ENCODE data around the gene LMAN1L.

Gene LMAN1L

DNA sequence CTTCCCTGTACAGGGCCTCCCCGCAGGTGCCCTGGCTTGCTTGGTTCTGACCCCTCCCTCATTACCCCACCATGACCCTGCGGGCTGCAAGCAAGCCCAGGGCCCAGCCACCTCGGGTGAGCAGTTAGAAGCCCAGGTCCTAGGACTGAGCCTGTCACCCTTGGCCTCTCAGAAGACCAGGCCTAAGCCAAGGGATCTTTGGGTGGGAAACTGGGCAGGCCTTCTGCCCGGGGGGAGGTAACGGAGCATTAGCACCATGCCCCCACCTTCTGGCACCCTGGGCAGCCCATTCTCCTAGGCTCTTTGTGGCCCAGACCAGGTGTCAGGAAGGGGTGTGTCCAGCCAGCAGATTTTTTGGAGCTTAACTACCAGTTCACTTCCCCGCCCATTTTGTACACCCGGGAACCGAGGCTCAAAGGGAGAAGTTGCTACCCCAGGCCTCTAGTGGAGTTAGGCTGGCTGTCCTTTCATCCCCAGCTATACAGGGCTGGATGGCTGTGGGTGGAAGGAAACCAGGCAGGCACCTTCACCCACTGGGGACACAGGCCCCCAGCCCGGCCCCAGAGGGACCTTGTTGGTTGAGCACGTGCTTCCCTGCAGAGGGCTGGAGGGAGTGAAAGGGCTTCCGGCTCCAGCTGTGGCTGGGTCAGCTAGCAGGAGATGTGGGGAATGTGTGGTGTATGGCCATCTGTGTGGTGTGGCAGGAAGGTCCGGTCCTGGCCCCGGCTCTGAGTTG is 29.4 kb upstream of the LMAN1L start:
- H4K20me1 ChIP-seq (ENCODE audit: low read depth, low read length), result no peaks in the 10 kb centered on the region
- H3K36me3 ChIP-seq (ENCODE audit: low read length), result no peaks in the 10 kb centered on the region
- H3K9me2 ChIP-seq (replicated peaks; ENCODE audit: insufficient read depth, low read length), result no peaks in the 10 kb centered on the region
- peak overlapping the region; percentile 99 for H3K9ac ChIP-seq (ENCODE audit: low read length)
- peak overlapping the region; percentile 73 for H3K4me2 ChIP-seq (ENCODE audit: low read depth, low read length, poor library complexity, severe bottlenecking)
- peaks cover 87% of the 10 kb centered on the region for H3F3A ChIP-seq (ENCODE audit: insufficient read depth)
- H2AFZ ChIP-seq (ENCODE audit: low read depth, low read length, severe bottlenecking), result no peak overlapping the region
- TF ChIP-seq, protein P1, sequence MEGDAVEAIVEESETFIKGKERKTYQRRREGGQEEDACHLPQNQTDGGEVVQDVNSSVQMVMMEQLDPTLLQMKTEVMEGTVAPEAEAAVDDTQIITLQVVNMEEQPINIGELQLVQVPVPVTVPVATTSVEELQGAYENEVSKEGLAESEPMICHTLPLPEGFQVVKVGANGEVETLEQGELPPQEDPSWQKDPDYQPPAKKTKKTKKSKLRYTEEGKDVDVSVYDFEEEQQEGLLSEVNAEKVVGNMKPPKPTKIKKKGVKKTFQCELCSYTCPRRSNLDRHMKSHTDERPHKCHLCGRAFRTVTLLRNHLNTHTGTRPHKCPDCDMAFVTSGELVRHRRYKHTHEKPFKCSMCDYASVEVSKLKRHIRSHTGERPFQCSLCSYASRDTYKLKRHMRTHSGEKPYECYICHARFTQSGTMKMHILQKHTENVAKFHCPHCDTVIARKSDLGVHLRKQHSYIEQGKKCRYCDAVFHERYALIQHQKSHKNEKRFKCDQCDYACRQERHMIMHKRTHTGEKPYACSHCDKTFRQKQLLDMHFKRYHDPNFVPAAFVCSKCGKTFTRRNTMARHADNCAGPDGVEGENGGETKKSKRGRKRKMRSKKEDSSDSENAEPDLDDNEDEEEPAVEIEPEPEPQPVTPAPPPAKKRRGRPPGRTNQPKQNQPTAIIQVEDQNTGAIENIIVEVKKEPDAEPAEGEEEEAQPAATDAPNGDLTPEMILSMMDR (IDR thresholded peaks at IDR 0.05; ENCODE audit: insufficient read depth, low read length, poor library complexity, severe bottlenecking), result no peak
- TF ChIP-seq EZH2phosphoT487 (conservative IDR thresholded peaks at IDR 0.05; ENCODE audit: low read length), result no peak
- peak overlapping the region; percentile 96 for H3K27ac ChIP-seq (ENCODE audit: low read depth, low read length)
- no peaks in the 10 kb centered on the region for H3K27me3 ChIP-seq (ENCODE audit: low read length)
- no peaks in the 10 kb centered on the region for H3K9me3 ChIP-seq (ENCODE audit: insufficient read depth, low read length)
- peaks cover 67% of the 10 kb centered on the region for H3K79me2 ChIP-seq (ENCODE audit: insufficient read depth, low read length)
- H3K4me3 ChIP-seq (ENCODE audit: insufficient read depth, low read length, poor library complexity, severe bottlenecking), result peak overlapping the region; percentile 94

GRCh38 chr15:74783808-74784175 is 28.8 kb upstream of the LMAN1L start:
- H2AFZ ChIP-seq (ENCODE audit: low read depth, low read length, severe bottlenecking), result no peak overlapping the region
- TF ChIP-seq, protein P1 (IDR thresholded peaks at IDR 0.05; ENCODE audit: insufficient read depth, low read length, poor library complexity, severe bottlenecking), result no peak
- TF ChIP-seq EZH2phosphoT487 (conservative IDR thresholded peaks at IDR 0.05; ENCODE audit: low read length), result no peak
- no peaks in the 10 kb centered on the region for H3K9me2 ChIP-seq (replicated peaks; ENCODE audit: insufficient read depth, low read length)
- peaks cover 67% of the 10 kb centered on the region for H3K79me2 ChIP-seq (ENCODE audit: insufficient read depth, low read length)
- no peaks in the 10 kb centered on the region for H4K20me1 ChIP-seq (ENCODE audit: low read depth, low read length)
- H3K9ac ChIP-seq (ENCODE audit: low read length), result peak overlapping the region; percentile 99
- H3K4me3 ChIP-seq (ENCODE audit: insufficient read depth, low read length, poor library complexity, severe bottlenecking), result peak overlapping the region; percentile 94
- peak overlapping the region; percentile 96 for H3K27ac ChIP-seq (ENCODE audit: low read depth, low read length)
- peak overlapping the region; percentile 73 for H3K4me2 ChIP-seq (ENCODE audit: low read depth, low read length, poor library complexity, severe bottlenecking)
- no peaks in the 10 kb centered on the region for H3K27me3 ChIP-seq (ENCODE audit: low read length)
- peaks cover 87% of the 10 kb centered on the region for H3F3A ChIP-seq (ENCODE audit: insufficient read depth)
- H3K9me3 ChIP-seq (ENCODE audit: insufficient read depth, low read length), result no peaks in the 10 kb centered on the region
- H3K36me3 ChIP-seq (ENCODE audit: low read length), result no peaks in the 10 kb centered on the region

DNA sequence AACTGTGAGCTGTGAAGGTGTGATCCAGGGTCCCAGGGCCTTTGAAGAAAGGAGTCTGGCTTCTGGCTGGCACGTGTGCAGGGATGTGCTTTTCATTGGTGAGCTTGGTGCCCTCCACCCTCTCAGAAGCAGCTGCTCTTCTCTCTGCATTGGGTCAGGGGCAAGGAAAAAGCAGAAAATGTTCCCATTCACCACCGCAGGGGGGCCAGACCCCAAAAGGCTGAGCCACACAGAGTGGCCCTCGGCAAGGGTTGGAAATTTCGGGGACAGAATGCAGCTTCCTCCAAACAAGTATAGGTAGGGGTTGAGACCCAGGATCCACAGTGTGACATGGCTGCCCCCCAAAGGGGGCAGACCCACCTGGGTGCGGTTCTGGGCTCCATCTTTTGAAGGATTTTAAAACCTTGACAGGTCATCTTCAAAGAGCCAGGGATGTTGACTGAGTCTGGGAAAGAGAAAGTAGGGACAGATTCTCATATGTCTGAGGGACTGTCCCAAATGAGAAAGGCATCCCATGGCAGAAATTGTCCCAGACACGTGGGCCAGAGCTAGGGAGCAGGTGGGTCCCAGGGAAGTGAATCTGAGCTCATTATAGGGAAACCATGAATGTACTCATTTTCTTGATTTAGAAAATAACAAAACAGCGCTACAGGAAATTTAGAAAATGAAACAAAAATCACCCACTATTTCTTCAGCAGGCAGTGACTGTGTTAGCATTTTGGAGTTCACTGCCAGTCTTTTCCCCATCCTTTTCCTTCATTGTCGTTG is 28.0 kb upstream of the LMAN1L start:
- H3F3A ChIP-seq (ENCODE audit: insufficient read depth), result peaks cover 87% of the 10 kb centered on the region
- no peak overlapping the region for H2AFZ ChIP-seq (ENCODE audit: low read depth, low read length, severe bottlenecking)
- no peaks in the 10 kb centered on the region for H3K36me3 ChIP-seq (ENCODE audit: low read length)
- no peaks in the 10 kb centered on the region for H4K20me1 ChIP-seq (ENCODE audit: low read depth, low read length)
- no peak for TF ChIP-seq EZH2phosphoT487 (conservative IDR thresholded peaks at IDR 0.05; ENCODE audit: low read length)
- TF ChIP-seq, protein P1 (IDR thresholded peaks at IDR 0.05; ENCODE audit: insufficient read depth, low read length, poor library complexity, severe bottlenecking), result no peak
- peak overlapping the region; percentile 99 for H3K9ac ChIP-seq (ENCODE audit: low read length)
- no peaks in the 10 kb centered on the region for H3K9me2 ChIP-seq (replicated peaks; ENCODE audit: insufficient read depth, low read length)
- H3K9me3 ChIP-seq (ENCODE audit: insufficient read depth, low read length), result no peaks in the 10 kb centered on the region
- H3K4me2 ChIP-seq (ENCODE audit: low read depth, low read length, poor library complexity, severe bottlenecking), result peak overlapping the region; percentile 73
- peak overlapping the region; percentile 94 for H3K4me3 ChIP-seq (ENCODE audit: insufficient read depth, low read length, poor library complexity, severe bottlenecking)
- no peaks in the 10 kb centered on the region for H3K27me3 ChIP-seq (ENCODE audit: low read length)
- peaks cover 75% of the 10 kb centered on the region for H3K79me2 ChIP-seq (ENCODE audit: insufficient read depth, low read length)
- H3K27ac ChIP-seq (ENCODE audit: low read depth, low read length), result peak overlapping the region; percentile 96

Measured in SU-DHL-6 (cell line).